SK-N-MC (cell line): ENCODE measurements around the gene STON2.

ENCODE experiments used
- DNase-seq: peaks from one replicate; pipeline ENCODE4 v3.0.0-alpha.2; 2011; ENCODE audit warnings: low read depth, low spot score
- H3K27ac ChIP-seq: fragments of 200-600 bp; sonication (generic); 2 replicates; pipeline ENCODE4 v1.5.1; 2016; ENCODE audit warnings: mixed run types
- H3K36me3 ChIP-seq: fragments of 200-600 bp; sonication (generic); 2 replicates; pipeline ENCODE4 v1.6.1; 2017; ENCODE audit warnings: antibody characterized with exemption, low read length, mixed read lengths; ENCODE audit not compliant: insufficient read depth
- H3K4me3 ChIP-seq: fragments of 200-600 bp; sonication (generic); 2 replicates; pipeline ENCODE4 v1.5.1; 2016
- H3K9ac ChIP-seq: fragments of 200-600 bp; sonication (generic); 2 replicates; pipeline ENCODE4 v1.8.0; 2017; ENCODE audit warnings: mixed run types, mixed read lengths; ENCODE audit not compliant: insufficient read length
- H3K9me3 ChIP-seq: fragments of 200-600 bp; sonication (generic); 2 replicates; pipeline ENCODE4 v1.6.1; 2017; ENCODE audit warnings: low read depth, mild to moderate bottlenecking, antibody characterized with exemption, low read length, moderate library complexity, mixed read lengths
- EZH2 ChIP-seq: fragments of 200-600 bp; sonication (generic); IDR thresholded peaks from one replicate; pipeline ENCODE4 v1.6.1; 2017; ENCODE audit warnings: antibody characterized with exemption
- FOXP2 ChIP-seq: optimal IDR thresholded peaks from 2 replicates; pipeline ENCODE3; 2011; ENCODE audit warnings: mild to moderate bottlenecking, moderate library complexity; ENCODE audit not compliant: insufficient read depth; ENCODE audit errors: extremely low read length, control extremely low read depth
- POLR2AphosphoS5 ChIP-seq: IDR thresholded peaks from 2 replicates; pipeline ENCODE4 v1.6.1; 2012; ENCODE audit warnings: mild to moderate bottlenecking, low read depth, low read length, borderline replicate concordance

The STON2 gene

DNA sequence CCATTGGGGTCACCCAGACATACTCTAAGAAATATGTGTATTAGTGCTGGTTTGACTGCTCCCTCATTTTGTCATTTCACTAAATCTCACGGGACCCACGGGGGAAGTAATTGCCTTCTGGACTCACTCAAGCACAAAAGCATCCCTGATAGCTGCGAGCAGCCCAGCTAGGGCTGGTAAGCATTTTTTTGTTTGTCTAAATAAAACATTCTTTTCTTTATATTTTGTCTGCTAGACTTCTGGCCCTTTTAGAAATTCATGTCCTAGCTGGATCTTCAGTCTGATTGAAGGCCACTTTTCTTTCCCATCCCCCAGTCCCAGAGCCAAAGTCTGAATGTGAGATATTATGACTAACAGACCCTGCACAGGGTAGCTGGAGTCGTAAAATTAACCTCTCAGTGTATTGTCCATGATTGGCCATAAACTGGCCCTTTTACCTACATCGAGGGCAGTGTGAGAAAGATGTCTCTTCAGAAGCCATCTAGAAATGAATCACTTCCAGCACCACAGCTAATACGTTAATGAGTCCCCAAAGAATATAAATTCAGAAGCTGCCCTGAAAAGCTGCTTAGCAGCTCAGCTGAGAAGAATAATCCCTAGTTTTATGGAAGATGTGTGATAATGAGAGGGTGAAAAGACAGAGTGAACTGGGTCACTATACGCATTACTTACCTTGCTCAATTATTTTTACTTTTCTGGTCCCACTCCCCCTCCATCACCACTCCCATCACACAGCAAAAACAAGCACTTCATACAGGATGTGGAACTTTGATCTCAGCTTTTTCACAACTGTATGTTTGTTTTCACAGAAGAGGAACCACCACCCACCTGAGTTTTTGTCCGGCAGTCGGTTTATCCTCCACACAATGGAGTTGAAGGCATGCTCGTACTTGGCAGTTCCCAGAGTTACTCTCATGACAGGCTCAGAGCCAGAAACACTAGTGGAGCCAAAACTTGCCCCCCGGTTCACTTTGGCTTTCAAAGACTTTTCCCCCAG, 123.8 kb downstream of the STON2 start:
- Histone ChIP-seq H3K9me3 (no peaks in the 10 kb centered on the region), H3K27ac (no peak overlapping the region), H3K9ac (no peak overlapping the region), H3K36me3 (no peaks in the 10 kb centered on the region), H3K4me3 (no peak overlapping the region)
- DNase-seq, result no peak
- TF ChIP-seq FOXP2 (no peak), EZH2 (no peak), POLR2AphosphoS5 (no peak)

DNA sequence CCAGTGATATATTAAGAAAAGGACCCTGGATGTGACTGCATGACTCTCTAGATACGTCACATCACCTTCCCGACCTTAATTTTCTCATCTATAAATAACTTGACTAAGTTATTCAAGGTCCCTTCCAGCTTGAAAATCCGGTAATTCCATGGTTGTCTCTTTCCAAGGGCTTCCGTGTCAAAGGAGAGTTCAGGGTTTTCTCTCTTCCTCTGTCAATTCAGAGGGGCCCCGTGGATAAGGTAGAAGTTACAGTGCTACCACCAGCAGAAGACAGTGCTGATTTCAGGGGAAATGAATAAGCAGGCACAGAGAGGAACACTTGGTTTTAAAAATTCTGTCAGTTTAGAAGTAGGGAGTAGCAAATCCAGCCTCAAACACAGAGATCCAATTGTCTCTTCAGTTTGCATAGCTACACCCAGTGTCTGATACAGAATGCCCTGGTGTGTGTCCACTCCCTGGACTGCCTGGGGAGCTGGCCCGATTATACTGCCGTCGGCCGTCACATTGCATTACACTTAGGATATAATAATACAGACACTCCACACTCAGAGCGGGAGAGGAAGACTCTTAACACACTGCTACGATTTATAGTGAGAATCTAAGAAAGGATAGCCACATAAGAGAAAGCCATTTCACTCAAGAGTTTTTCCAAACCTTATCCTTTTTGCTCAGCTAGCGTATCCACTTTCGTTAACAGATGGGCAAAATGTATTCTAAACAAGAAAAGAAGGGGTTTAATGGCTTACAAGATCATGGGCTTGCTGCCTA, 124.6 kb downstream of the STON2 start:
- H3K4me3 ChIP-seq, result no peak overlapping the region
- H3K36me3 ChIP-seq, result no peaks in the 10 kb centered on the region
- TF ChIP-seq EZH2 (no peak), FOXP2 (no peak), POLR2AphosphoS5 (no peak)
- DNase-seq, result no peak
- no peak overlapping the region for H3K9ac ChIP-seq
- no peak overlapping the region for H3K27ac ChIP-seq
- no peaks in the 10 kb centered on the region for H3K9me3 ChIP-seq

DNA sequence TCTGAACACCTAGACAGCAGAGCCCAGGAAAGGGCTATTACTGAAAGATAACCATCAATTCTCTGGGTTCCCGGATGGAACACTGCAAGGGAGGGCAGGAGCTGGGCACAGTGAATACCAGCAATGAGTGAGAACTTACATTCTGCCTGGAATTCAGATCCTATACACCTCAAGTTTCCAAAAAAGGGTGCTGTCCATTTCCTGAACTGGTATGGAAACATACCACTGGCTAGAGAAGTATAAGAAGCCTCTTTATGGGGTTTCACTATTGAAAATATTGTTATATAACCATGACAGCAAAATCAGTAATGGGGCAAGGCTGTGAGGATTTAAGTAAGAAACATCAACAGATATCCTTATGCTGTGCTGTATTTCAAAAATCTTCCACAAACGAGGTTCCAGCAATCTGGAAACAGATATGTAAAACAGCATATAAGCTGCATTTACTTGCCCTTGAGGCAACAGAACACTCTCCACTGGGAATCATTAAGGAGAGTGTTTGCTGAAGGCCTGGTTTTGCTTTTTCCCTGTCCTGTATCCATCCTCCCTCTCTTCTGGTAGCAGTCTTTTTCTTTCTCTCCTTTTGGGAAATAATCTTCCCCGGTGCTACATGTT, 126.1 kb downstream of the STON2 start:
- no peaks in the 10 kb centered on the region for H3K36me3 ChIP-seq
- H3K27ac ChIP-seq, result no peak overlapping the region
- no peak for TF ChIP-seq POLR2AphosphoS5
- TF ChIP-seq EZH2, result no peak
- TF ChIP-seq FOXP2, result no peak
- H3K9ac ChIP-seq, result no peak overlapping the region
- no peak overlapping the region for H3K4me3 ChIP-seq
- H3K9me3 ChIP-seq, result no peaks in the 10 kb centered on the region
- DNase-seq, result no peak

DNA sequence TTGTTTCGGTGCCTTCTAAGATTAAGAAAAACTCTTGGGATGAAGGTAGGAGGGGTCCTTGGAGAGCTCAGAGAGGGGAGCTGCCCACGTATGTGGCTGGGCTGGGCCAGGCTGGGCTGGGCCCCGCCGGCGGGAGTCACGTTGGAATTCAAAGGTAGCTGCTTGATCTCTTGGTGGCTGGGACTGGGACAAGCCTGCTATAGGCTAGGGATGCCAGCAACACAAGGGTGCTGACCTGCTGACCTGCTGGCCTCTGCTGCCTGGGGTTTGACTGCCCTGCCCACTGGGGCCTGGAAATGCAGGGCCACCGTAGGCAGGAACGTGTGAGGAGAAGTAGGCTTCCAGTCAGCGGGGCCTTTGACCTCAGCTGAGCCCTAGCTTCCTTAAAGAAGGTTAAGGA, 126.6 kb downstream of the STON2 start:
- no peak for TF ChIP-seq FOXP2
- no peak for TF ChIP-seq EZH2
- TF ChIP-seq POLR2AphosphoS5, result no peak
- no peaks in the 10 kb centered on the region for H3K36me3 ChIP-seq
- DNase-seq, result no peak
- no peak overlapping the region for H3K4me3 ChIP-seq
- H3K9me3 ChIP-seq, result no peaks in the 10 kb centered on the region
- H3K27ac ChIP-seq, result no peak overlapping the region
- H3K9ac ChIP-seq, result no peak overlapping the region

DNA sequence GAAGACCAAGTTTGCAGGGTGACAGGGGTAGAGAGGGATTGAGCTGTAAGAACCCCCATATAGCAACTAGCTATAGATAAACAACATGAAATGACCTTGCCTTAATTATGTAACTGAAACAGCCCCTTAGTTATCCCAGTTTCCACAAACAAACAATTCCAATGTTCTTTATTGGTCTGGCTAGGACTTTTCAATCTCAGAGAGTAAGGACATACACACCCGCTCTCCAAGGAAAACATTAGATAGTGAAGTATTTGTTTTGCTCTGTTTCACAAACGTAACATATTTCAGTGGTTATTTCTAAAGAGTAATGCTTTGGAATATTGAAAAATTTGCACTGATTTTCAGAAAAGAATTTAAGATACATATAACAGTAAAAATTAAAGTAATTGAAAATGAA, 127.8 kb downstream of the STON2 start:
- Histone ChIP-seq H3K27ac (no peak overlapping the region), H3K36me3 (no peaks in the 10 kb centered on the region), H3K9ac (no peak overlapping the region), H3K9me3 (no peaks in the 10 kb centered on the region), H3K4me3 (no peak overlapping the region)
- no peak for DNase-seq
- TF ChIP-seq FOXP2 (no peak), POLR2AphosphoS5 (no peak), EZH2 (no peak)

DNA sequence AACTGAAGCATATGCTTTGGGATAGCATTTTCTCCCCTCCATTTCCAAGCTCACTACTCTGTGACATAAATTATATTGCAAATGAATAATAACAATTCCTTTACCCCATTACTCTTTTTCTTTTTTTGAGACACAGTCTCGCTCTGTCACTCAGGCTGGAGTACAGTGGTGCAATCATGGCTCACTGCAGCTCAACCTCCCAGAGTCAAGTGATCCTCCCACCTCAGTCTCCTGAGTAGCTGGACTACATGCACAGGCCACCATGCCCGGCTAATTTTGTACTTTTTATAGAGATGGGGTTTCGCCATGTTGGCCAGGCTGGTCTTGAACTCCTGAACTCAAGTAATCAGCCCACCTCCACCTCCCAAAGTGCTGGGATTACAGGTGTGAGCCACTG, 130.1 kb downstream of the STON2 start:
- Histone ChIP-seq H3K9me3 (no peaks in the 10 kb centered on the region), H3K27ac (no peak overlapping the region), H3K9ac (no peak overlapping the region), H3K36me3 (no peaks in the 10 kb centered on the region), H3K4me3 (no peak overlapping the region)
- TF ChIP-seq FOXP2 (no peak), POLR2AphosphoS5 (no peak), EZH2 (no peak)
- no peak for DNase-seq

DNA sequence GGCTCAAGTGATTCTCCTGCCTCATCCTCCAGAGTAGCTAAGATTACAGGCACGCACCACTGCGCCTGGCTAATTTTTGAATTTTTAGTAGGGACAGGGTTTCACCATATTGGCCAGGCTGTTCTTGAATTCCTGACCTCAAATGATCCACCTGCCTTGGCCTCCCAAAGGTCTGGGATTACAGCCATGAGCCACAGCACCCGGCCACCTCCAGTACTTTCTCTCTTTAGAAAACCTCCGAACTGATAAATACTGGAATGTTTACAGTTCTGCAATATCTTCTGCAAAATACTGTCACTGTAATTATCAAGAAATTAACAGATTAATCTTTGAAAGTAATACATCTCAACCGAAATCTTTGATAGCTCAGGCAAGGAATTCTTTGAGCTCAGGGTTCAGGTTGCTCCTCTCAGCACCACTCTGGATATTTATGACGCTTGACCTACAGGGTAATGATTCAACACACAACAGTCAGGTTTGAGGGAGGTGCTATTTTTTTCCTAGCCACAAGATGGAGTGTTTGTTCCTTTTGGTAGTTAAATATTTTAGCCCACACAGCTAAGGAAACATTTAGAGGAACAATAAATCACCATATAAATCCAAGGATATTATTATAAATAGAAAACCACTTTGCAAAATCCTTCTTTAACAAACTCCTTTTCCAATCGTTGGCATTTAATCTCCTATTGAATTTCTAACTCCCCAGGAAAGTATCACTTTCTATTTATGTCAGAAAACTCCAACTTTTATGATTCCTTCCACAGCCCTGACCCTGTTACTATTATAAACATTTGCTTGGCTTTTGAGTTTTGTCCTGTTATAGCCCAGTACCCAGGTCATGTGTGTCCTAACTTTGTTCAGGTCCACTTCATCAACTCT, 130.8 kb downstream of the STON2 start:
- Histone ChIP-seq H3K9ac (no peak overlapping the region), H3K27ac (no peak overlapping the region), H3K36me3 (no peaks in the 10 kb centered on the region), H3K9me3 (no peaks in the 10 kb centered on the region), H3K4me3 (no peak overlapping the region)
- TF ChIP-seq POLR2AphosphoS5 (no peak), FOXP2 (no peak), EZH2 (no peak)
- DNase-seq, result peak; percentile 37

DNA sequence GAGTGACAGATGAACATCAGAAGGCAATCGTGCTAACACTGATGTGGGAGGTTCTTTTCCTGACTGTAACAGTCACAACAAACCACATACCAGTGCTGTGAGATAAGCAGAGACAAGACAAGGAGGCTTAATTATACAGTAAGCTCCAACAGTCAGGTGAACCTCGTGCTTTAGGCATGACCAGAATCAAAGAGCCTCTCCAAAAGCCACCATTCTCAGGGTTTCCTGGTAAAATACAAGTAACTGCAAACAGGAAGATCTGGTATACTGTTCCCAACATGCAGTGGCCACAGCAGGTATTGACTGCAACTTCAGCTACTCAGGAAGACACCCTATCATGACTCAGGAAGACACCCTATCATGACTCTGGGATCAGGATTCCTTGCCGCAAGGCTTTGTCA, 132.1 kb downstream of the STON2 start:
- Histone ChIP-seq H3K9ac (no peak overlapping the region), H3K4me3 (no peak overlapping the region), H3K27ac (no peak overlapping the region), H3K36me3 (no peaks in the 10 kb centered on the region), H3K9me3 (no peaks in the 10 kb centered on the region)
- no peak for DNase-seq
- TF ChIP-seq POLR2AphosphoS5 (no peak), EZH2 (no peak), FOXP2 (no peak)
